ENCODE data around the gene ITPRIPL2.
A peak's percentile ranks its signal among the peaks of the same experiment; 100 is the strongest.

ITPRIPL2 gene

GRCh38 chr16:19145010-19145409 lies 31.2 kb downstream of the ITPRIPL2 start:
- DNase-seq, result no peak

DNA sequence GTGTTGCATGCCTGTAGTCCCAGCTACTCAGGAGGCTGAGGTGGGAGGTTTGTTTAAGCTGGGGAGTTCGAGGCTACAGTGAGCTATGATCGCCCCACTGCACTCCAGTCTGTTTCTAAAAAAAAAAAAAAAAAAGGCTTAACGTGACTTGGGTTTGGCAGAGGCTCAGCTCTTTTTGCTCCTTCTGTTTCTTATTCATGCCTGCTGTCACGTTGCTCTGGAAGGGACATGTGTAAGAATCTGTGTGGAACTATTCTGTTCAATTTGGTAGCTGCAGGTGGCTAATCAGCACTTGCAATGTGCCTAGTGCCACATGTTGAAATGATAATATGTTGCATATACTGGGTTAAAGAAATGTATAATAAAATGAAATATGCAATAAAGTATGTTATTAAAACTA lies 33.4 kb downstream of the ITPRIPL2 start:
- DNase-seq, result no peak

- DNase-seq, result no peak
Measured at GRCh38 chr16:19147627-19148026, 33.9 kb downstream of the ITPRIPL2 start.

GRCh38 chr16:19148189-19148588 lies 34.4 kb downstream of the ITPRIPL2 start:
- DNase-seq, result no peak

DNA sequence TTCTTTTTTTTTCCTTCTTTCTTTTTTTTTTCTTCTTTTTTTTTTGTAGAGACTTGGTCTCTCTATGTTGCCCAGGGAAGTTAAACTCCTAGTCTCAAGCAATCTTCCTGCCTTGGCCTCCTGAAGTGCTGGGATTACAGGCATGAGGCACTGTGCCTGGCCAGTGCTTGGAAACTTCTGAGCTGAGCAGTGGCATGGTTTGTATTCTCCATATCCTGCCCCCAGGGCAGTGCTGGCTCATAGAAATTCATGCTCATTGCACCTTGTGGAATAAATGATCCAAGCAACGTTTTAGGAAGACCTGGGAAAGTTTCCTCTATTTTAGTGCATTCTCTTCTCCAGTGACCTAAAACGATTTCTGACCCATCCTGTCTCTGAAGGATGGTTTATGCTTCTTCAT lies 37.5 kb downstream of the ITPRIPL2 start:
- no peak for DNase-seq

GRCh38 chr16:19152042-19152441 lies 38.3 kb downstream of the ITPRIPL2 start:
- no peak for DNase-seq

- DNase-seq, result no peak
Measured at GRCh38 chr16:19153876-19154275, 40.1 kb downstream of the ITPRIPL2 start.

DNA sequence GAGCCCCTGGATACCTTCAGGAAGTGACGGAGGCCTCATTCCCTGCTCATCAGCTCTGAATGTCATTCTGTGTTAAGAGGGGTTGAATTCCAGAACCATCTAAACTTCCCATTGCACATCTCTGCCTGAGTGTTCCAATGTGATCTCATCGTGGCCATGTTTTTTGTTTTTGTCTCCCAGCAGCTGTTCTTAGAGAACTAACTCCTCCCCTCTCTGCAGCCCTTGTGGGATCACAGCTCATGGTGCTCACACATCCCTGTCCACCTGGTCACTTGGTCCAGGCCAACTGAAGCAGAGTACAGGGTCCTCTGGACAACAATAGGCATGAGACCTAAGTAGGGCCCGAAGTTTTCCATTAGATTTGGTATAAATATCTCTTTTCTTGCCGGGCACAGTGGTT lies 48.3 kb downstream of the ITPRIPL2 start:
- DNase-seq, result no peak

DNA sequence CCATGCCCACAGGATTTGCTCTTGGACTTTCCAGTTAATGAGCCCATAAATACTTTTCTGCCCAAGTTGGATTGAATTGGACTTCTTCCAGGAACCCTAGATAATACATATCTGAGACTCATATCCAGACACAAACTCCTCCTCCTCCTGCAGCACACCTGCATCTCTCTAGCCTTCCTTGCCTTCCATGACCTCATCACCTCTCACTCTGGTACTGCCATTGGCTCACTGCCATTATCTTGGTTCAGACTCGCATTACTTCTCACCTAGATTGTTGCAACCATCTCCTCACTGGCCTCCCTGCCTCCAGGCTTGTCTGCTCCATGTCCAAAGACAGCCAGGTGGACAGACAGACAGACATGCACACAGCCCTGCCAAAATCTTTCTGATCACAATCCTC lies 49.5 kb downstream of the ITPRIPL2 start:
- DNase-seq, result no peak

- DNase-seq, result no peak
Measured at GRCh38 chr16:19164285-19164684, 50.5 kb downstream of the ITPRIPL2 start.

DNA sequence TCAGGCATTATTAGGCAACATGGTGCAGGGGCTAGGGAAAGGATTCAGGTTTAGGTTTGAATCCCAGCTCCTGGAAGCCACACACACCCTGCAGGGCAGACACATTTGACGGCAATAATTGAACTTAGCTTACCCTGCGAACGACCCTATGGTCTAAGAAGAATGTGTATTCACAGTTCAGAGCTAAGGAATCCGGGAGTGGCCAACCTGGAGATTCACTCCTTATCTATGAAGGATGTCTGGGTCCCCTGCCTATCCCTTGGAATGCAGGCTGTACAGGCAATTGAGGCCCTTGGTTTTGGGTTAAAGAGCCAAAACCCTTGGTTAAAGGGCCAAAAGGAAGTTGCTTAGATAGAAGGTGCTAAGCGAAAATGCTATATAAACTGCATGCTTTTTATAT lies 51.3 kb downstream of the ITPRIPL2 start:
- DNase-seq, result no peak

GRCh38 chr16:19166500-19166899 lies 52.7 kb downstream of the ITPRIPL2 start:
- peak; percentile 1 for DNase-seq

DNA sequence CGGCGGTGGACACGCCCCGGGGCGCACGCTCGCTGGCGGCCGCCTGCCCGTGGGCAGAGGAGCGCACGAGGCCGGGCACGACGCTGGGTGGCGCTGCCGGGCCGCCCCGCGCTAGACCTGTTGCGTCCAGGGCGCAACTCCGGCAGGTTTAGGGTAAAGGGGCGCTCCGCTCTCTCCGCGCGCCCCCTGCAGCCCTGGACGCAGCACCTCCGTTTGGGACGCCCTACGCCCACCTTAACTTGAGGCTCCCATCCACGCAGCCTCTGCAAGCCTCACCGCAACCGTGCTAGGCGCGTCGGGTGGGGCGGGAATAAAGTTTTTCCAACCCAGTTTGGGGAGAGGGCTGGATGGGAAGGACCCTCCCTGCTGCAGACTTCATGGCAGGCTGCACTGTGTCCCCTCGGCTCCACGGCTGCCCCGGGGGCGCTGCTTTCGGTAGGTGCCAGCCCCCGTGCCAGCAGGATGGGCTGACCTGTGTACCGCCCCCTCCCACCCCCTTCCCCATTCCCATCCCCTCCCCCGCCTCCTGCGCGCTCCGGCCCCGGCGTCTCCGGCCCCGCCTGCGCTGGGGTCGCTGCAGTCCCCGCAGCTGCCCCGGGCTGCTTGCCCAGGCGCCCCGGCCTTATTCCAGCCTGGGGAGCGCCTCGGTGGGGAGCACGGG lies 54.1 kb downstream of the ITPRIPL2 start, which contains the start of gene SYT17:
TSS of gene SYT17 (plus strand) at position 531 of the 661 bp plus-strand sequence. CDS start 407 bp downstream, outside the sequence.
- DNase-seq, result peak; percentile 49

GRCh38 chr16:19168371-19169081 lies 54.8 kb downstream of the ITPRIPL2 start:
- no peak for DNase-seq

DNA sequence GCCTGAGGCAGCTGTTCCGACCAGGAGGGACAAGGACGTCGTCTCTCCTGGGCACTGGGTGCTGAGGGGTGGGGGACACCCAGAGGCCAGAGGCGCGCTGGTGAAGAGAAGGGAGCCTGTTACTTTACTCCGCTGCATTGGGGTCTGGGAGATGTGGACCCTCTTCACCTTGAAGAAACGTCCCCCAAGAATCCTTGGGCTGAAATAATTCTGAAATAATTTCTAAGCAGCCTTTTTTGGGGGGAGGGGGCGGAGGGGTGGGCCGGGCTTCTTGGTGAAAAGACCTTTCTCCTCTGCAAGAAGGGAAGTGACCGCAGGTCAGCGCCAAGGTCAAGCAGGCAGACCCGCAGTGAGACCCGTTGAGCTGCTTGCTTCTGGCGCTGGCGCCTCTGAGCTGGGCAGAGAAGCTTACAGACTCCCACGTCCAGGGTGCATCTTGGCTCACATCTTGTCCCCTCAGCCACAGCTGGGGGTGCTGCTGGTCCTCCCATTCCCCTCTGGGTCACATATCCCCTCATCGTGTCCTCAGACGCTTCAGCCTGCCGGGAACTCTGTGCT lies 55.4 kb downstream of the ITPRIPL2 start:
- DNase-seq, result peak; percentile 40

GRCh38 chr16:19170043-19170655 lies 56.4 kb downstream of the ITPRIPL2 start:
- no peak for DNase-seq
